Measurements from ENCODE around the gene PRKCH.

Gene PRKCH

DNA sequence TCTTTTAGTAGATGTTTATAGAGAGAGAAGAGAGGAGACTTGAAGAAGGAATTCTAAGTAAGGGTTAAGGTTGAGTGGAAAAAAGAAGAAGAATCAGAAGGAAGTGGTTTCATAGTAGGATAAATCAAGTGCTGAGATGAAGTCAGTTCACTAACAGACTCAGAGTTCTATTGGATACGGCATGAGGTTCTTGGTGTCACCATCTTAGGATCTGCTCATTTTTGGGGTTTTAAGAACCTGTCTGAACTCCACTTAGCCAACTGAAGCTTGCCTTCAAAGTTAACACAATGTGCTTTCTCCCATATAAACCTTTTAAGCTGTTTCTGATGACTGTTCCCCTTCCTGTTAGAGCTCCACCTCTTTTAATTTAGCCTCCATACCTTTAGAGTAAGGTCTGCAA lies 152.6 kb downstream of the PRKCH start:
- H3K4me3 ChIP-seq (ENCODE audit: low read depth, low read length) = no peak overlapping the region
- TF ChIP-seq, protein P1, sequence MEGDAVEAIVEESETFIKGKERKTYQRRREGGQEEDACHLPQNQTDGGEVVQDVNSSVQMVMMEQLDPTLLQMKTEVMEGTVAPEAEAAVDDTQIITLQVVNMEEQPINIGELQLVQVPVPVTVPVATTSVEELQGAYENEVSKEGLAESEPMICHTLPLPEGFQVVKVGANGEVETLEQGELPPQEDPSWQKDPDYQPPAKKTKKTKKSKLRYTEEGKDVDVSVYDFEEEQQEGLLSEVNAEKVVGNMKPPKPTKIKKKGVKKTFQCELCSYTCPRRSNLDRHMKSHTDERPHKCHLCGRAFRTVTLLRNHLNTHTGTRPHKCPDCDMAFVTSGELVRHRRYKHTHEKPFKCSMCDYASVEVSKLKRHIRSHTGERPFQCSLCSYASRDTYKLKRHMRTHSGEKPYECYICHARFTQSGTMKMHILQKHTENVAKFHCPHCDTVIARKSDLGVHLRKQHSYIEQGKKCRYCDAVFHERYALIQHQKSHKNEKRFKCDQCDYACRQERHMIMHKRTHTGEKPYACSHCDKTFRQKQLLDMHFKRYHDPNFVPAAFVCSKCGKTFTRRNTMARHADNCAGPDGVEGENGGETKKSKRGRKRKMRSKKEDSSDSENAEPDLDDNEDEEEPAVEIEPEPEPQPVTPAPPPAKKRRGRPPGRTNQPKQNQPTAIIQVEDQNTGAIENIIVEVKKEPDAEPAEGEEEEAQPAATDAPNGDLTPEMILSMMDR (IDR thresholded peaks at IDR 0.05; ENCODE audit: borderline replicate concordance, insufficient read depth, low read depth, low read length) = no peak

DNA sequence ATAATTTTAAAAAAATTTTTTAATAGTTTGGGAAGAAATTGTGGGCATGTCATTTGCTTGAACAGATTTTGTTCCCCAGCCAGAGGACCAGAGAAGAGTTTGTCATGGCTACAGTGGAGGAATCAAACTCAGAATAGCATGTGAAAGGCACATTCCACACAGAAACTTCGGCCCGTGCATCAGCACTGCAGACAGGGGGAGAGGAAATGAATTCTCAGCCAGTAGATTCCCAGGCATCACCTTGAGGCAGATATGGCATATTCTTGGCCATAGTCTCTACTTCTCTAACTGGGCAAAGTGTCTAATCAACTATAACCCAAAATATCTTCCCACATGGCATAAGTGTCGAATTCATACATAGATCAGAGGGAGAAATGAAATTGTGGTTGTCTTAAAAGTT lies 153.3 kb downstream of the PRKCH start:
- H3K4me3 ChIP-seq (ENCODE audit: low read depth, low read length) = no peak overlapping the region
- TF ChIP-seq, protein P1 (IDR thresholded peaks at IDR 0.05; ENCODE audit: borderline replicate concordance, insufficient read depth, low read depth, low read length) = no peak

DNA sequence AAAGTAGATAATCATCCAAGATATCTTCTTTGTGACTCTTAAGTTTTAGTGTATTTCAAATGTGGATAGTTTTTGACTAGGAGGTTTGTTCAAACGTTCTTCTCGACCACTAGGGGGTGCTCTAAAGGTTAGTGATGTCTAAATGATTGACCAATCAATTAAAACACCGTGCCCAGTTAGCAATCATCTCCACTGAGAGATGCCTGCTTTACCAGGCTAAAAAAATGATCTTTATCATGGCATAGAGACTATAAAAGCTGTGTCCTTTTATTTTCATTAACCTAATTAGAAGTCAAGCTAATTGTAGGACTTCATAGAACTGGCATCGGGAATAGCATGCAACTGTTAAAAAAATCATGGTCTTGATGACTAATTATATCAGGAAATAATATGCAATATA lies 153.9 kb downstream of the PRKCH start:
- TF ChIP-seq, protein P1 (IDR thresholded peaks at IDR 0.05; ENCODE audit: borderline replicate concordance, insufficient read depth, low read depth, low read length) = peak; percentile 51; the same call in 1 of the 2 replicates
- no peak overlapping the region for H3K4me3 ChIP-seq (ENCODE audit: low read depth, low read length)

DNA sequence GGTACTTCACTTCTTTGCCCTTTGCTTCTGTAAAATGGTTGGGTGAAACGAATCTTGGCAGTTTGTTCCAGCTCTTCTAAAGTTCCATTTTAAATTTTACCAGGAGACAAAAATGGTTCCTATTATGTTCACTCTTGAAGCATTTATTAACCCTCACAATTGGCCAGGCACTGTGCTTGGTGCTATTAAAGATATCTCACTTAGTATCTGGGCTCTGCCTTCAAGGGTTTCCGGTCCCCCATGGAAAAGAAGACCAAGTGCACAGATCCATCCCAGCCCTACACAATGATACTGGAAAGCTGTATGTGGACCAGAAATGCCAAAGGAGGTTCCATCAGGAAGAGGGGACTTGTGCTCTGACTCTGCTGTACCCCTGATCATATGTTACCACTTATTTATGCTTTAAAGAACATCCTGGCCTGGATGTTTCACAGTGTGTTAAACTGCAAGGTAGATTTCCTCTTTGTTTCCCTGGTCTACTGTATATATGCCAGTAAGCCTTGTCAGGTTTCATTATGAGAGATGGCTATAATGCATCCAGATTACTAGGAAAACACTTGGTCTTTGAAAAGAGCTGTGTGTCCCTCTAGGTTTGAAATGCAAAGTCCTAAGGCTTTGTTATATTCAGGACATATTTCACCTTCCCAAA lies 154.8 kb downstream of the PRKCH start:
- no peak overlapping the region for H3K4me3 ChIP-seq (ENCODE audit: low read depth, low read length)
- TF ChIP-seq, protein P1 (IDR thresholded peaks at IDR 0.05; ENCODE audit: borderline replicate concordance, insufficient read depth, low read depth, low read length) = no peak

DNA sequence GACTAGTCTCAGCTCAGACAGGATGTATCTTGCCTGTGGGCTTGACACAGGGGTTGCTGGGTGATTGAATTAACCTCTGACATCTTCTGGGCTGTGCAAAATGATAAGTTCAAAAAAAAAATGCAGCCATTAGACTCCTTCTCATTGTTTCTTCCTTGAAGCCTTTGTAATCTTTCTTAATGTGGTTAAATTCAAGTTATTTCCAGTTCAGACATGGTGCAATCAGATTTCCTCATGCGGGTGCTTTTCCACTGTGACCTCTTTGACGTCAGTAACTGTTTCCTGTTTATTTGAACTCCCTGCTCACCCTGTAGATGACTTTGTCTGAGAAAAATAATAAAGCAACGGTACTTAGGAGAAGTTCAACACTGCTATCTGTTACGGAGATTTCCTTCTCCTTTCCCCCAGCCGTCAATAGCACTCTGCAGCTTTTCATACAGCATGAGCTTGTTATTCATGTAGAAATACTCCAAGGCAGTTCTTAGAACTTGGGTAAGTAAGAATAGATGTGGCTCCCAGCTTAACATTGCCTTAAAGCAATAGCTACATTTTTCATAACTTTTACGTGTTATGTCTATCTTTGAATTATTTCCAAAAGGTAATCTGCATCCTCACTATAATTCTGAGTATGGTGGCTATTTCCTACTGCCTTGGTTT lies 155.5 kb downstream of the PRKCH start:
- TF ChIP-seq, protein P1 (IDR thresholded peaks at IDR 0.05; ENCODE audit: borderline replicate concordance, insufficient read depth, low read depth, low read length) = no peak
- no peak overlapping the region for H3K4me3 ChIP-seq (ENCODE audit: low read depth, low read length)

DNA sequence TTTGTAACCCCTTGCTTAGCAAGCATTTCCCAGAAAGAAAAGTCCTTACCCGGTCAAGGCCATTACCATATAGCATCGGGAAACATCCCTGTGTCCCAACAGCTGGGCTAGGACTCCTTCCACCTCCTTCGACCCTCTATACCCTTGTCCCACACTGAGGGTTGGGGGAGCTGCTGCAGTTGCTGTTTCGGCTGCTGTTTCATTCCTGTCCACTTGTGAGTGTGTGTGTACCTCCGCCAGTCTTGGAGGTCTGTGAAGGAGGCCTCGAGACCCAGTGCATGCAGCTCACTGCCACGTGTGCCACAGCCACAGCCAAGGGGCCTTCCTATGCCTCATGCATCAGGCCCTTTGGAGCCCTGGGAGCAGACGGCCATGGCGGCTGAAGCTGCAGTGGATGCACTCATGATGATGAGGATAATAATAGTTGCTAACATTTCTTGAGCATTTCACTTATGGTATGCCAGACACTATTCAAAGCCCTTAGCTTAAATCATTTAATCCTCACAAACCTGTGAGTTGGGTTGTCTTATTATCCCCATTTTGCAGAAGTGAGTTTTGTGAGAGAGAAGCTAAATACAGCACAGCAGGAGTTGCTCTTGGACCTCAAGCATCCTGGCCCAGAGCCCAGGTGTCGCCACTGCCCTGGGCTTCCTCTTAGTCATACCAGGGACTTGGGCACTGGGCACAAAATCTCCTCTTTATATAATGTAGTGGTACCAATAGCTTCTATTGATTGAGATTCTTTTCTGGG lies 156.5 kb downstream of the PRKCH start:
- H3K4me3 ChIP-seq (ENCODE audit: low read depth, low read length) = no peak overlapping the region
- TF ChIP-seq, protein P1 (IDR thresholded peaks at IDR 0.05; ENCODE audit: borderline replicate concordance, insufficient read depth, low read depth, low read length) = 0 out of 2 replicates have a peak, but pooled peaks have one; percentile 14
